ENCODE results near the gene ST6GAL1. TPM values are rescaled to one million over a fixed set of nuclear protein-coding genes. Genes with fewer than 3 reads are reported as not detected.

The ST6GAL1 gene
- total and polyA plus RNA-seq, 2 experiments from 2014 or later: 17.6 to 65.1 TPM

- DNase-seq (ENCODE audit: low spot score) (no peak), ATAC-seq (no peak)
- no peak for TF ChIP-seq ZNF331 (CRISPR knock-in tag; IDR thresholded peaks at IDR 0.05; ENCODE audit: low read depth)
- no peak for TF ChIP-seq EZH2phosphoT487 (IDR thresholded peaks at IDR 0.05; ENCODE audit: unreplicated experiment)
- no peak for TF ChIP-seq STAT1 (IDR thresholded peaks at IDR 0.05; ENCODE audit: unreplicated experiment)
- TF ChIP-seq ZNF114 (CRISPR knock-in tag; IDR thresholded peaks at IDR 0.05): no peak
- TF ChIP-seq, protein P1, sequence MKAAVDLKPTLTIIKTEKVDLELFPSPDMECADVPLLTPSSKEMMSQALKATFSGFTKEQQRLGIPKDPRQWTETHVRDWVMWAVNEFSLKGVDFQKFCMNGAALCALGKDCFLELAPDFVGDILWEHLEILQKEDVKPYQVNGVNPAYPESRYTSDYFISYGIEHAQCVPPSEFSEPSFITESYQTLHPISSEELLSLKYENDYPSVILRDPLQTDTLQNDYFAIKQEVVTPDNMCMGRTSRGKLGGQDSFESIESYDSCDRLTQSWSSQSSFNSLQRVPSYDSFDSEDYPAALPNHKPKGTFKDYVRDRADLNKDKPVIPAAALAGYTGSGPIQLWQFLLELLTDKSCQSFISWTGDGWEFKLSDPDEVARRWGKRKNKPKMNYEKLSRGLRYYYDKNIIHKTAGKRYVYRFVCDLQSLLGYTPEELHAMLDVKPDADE (IDR thresholded peaks at IDR 0.05): no peak
- Histone ChIP-seq H3K27me3 (ENCODE audit: insufficient read depth) (no peaks in the 10 kb centered on the region), H3K36me3 (ENCODE audit: insufficient read depth) (no peaks in the 10 kb centered on the region), H3K27ac (ENCODE audit: low read depth) (no peak overlapping the region), H4K20me1 (replicated peaks; ENCODE audit: insufficient read depth) (no peaks in the 10 kb centered on the region), H3K9me2 (ENCODE audit: insufficient read depth) (no peaks in the 10 kb centered on the region), H3F3A (replicated peaks; ENCODE audit: low read depth) (peaks cover 8% of the 10 kb centered on the region; the same call in 1 of the 2 replicates), H3K4me3 (no peak overlapping the region), H3K79me2 (replicated peaks; ENCODE audit: insufficient read depth) (peaks cover 45% of the 10 kb centered on the region), H3K4me1 (ENCODE audit: insufficient read depth) (peaks cover 21% of the 10 kb centered on the region), H3K4me2 (no peak overlapping the region), H2AFZ (no peak overlapping the region)
- peak overlapping the region; percentile 40; the same call in 1 of the 2 replicates for H3K27ac Mint-ChIP-seq
- H3K9me3 Mint-ChIP-seq: no peaks in the 10 kb centered on the region
- H3K36me3 Mint-ChIP-seq (ENCODE audit: low read depth): peaks cover 34% of the 10 kb centered on the region
- peaks cover 59% of the 10 kb centered on the region for H3K4me1 Mint-ChIP-seq
- no peak overlapping the region for H3K4me3 Mint-ChIP-seq
- H3K27me3 Mint-ChIP-seq (ENCODE audit: insufficient read depth, low read depth, poor library complexity): peaks cover 5% of the 10 kb centered on the region
Observed at GRCh38 chr3:187000711-187001151, 70.4 kb downstream of the ST6GAL1 start.

DNA sequence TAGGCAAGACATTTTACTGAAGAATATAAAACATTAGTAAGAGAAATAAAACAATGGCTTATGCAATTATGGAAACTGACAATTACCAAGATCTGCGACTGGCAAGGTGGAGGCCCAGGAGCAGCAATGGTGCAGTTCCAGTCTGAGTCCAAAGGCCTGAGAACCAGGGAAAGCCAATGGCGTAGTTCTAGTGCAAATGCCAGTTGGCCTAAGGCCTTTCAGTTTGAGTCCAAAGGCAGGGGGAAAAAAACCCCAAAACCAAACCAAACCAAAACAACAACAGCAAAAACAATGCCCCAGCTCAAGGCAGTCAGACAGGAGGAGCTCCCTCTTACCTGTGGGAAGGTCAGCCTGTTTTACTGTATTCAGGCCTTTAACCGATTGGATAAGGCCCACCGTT, 72.6 kb downstream of the ST6GAL1 start:
- Mint-ChIP-seq H3K27me3 (ENCODE audit: insufficient read depth, low read depth, poor library complexity) (peaks cover 5% of the 10 kb centered on the region), H3K4me1 (peaks cover 43% of the 10 kb centered on the region)
- ATAC-seq: no peak
- TF ChIP-seq CTCF (conservative IDR thresholded peaks at IDR 0.05; ENCODE audit: low read depth in 2 of 2) (no peak), EZH2phosphoT487 (IDR thresholded peaks at IDR 0.05; ENCODE audit: unreplicated experiment) (no peak), STAT1 (IDR thresholded peaks at IDR 0.05; ENCODE audit: unreplicated experiment) (no peak), ZNF114 (CRISPR knock-in tag; IDR thresholded peaks at IDR 0.05) (no peak), EZH2 (IDR thresholded peaks at IDR 0.05; ENCODE audit: low read depth, unreplicated experiment) (no peak), NANOG (IDR thresholded peaks at IDR 0.05; ENCODE audit: borderline replicate concordance) (no peak), ZNF331 (CRISPR knock-in tag; IDR thresholded peaks at IDR 0.05; ENCODE audit: low read depth) (no peak), POLR2AphosphoS5 (IDR thresholded peaks at IDR 0.05; ENCODE audit: low read depth) (no peak)
- TF ChIP-seq, protein P1 (IDR thresholded peaks at IDR 0.05): no peak
- TF ChIP-seq, protein P2, sequence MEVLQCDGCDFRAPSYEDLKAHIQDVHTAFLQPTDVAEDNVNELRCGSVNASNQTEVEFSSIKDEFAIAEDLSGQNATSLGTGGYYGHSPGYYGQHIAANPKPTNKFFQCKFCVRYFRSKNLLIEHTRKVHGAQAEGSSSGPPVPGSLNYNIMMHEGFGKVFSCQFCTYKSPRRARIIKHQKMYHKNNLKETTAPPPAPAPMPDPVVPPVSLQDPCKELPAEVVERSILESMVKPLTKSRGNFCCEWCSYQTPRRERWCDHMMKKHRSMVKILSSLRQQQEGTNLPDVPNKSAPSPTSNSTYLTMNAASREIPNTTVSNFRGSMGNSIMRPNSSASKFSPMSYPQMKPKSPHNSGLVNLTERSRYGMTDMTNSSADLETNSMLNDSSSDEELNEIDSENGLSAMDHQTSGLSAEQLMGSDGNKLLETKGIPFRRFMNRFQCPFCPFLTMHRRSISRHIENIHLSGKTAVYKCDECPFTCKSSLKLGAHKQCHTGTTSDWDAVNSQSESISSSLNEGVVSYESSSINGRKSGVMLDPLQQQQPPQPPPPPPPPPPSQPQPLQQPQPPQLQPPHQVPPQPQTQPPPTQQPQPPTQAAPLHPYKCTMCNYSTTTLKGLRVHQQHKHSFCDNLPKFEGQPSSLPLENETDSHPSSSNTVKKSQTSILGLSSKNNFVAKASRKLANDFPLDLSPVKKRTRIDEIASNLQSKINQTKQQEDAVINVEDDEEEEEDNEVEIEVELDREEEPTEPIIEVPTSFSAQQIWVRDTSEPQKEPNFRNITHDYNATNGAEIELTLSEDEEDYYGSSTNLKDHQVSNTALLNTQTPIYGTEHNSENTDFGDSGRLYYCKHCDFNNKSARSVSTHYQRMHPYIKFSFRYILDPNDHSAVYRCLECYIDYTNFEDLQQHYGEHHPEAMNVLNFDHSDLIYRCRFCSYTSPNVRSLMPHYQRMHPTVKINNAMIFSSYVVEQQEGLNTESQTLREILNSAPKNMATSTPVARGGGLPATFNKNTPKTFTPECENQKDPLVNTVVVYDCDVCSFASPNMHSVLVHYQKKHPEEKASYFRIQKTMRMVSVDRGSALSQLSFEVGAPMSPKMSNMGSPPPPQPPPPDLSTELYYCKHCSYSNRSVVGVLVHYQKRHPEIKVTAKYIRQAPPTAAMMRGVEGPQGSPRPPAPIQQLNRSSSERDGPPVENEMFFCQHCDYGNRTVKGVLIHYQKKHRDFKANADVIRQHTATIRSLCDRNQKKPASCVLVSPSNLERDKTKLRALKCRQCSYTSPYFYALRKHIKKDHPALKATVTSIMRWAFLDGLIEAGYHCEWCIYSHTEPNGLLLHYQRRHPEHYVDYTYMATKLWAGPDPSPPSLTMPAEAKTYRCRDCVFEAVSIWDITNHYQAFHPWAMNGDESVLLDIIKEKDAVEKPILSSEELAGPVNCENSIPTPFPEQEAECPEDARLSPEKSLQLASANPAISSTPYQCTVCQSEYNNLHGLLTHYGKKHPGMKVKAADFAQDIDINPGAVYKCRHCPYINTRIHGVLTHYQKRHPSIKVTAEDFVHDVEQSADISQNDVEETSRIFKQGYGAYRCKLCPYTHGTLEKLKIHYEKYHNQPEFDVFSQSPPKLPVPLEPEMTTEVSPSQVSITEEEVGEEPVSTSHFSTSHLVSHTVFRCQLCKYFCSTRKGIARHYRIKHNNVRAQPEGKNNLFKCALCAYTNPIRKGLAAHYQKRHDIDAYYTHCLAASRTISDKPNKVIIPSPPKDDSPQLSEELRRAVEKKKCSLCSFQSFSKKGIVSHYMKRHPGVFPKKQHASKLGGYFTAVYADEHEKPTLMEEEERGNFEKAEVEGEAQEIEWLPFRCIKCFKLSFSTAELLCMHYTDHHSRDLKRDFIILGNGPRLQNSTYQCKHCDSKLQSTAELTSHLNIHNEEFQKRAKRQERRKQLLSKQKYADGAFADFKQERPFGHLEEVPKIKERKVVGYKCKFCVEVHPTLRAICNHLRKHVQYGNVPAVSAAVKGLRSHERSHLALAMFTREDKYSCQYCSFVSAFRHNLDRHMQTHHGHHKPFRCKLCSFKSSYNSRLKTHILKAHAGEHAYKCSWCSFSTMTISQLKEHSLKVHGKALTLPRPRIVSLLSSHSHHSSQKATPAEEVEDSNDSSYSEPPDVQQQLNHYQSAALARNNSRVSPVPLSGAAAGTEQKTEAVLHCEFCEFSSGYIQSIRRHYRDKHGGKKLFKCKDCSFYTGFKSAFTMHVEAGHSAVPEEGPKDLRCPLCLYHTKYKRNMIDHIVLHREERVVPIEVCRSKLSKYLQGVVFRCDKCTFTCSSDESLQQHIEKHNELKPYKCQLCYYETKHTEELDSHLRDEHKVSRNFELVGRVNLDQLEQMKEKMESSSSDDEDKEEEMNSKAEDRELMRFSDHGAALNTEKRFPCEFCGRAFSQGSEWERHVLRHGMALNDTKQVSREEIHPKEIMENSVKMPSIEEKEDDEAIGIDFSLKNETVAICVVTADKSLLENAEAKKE (CRISPR knock-in tag; IDR thresholded peaks at IDR 0.05): no peak

More for the DNA sequence above, 72.6 kb downstream of the ST6GAL1 start:
- Mint-ChIP-seq H3K27ac (no peak overlapping the region), H3K36me3 (ENCODE audit: low read depth) (peaks cover 49% of the 10 kb centered on the region), H3K4me3 (no peak overlapping the region), H3K9me3 (no peaks in the 10 kb centered on the region)
- Histone ChIP-seq H3K4me2 (no peak overlapping the region), H3K9me2 (ENCODE audit: insufficient read depth) (no peaks in the 10 kb centered on the region), H3K36me3 (ENCODE audit: insufficient read depth) (no peaks in the 10 kb centered on the region), H3K4me1 (ENCODE audit: insufficient read depth) (peaks cover 17% of the 10 kb centered on the region), H3K79me2 (replicated peaks; ENCODE audit: insufficient read depth) (peaks cover 39% of the 10 kb centered on the region), H4K20me1 (replicated peaks; ENCODE audit: insufficient read depth) (no peaks in the 10 kb centered on the region), H3F3A (replicated peaks; ENCODE audit: low read depth) (no peaks in the 10 kb centered on the region), H3K27me3 (ENCODE audit: insufficient read depth) (no peaks in the 10 kb centered on the region), H2AFZ (no peak overlapping the region), H3K27ac (ENCODE audit: low read depth) (no peak overlapping the region), H3K4me3 (no peak overlapping the region)
- no peak for DNase-seq (ENCODE audit: low spot score)
